Testis (tissue), 2 donors: ENCODE results near the gene WT1.

ENCODE experiments used
- POLR2A ChIP-seq: fragments of 450-650 bp; IDR thresholded peaks from one replicate; pipeline ENCODE4 v1.6.1; 2017; ENCODE audit warnings: antibody characterized with exemption, mild to moderate bottlenecking, moderate library complexity
- TF ChIP-seq, protein P1 (sequence below), 3 experiments: fragments of 450-650 bp in 2 of 3; fragments of 200-600 bp in 1 of 3; sonication (generic) in 1 of 3; IDR thresholded peaks; one replicate each; pipeline ENCODE4 v1.5.1; 2016 to 2019; ENCODE audit warnings: antibody characterized with exemption in 3 of 3, mild to moderate bottlenecking in 2 of 3, moderate library complexity in 1 of 3

DNA sequence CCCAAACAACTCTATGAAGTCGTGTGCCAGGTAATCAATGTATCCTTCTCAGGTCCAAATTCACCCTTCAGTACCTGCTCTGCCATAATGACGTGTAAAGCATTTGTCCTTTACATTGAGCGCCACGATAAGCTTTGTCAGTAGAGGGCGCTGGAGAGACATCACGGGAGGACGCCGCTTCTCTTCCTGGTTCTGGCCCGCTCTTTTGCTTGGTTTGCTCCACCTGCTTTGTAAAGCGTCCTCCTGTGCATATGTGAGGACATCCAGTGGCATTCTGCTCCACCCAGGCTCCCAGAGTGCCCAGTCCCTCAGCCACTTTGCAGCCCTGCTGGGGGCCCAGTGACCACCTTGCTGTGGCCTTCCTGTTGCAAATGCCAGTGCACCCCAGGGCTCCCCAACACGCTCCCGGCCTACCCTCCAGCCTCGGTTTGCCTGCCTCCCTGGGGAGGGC, 61.1 kb downstream of the WT1 start:
- no peak for TF ChIP-seq POLR2A
- TF ChIP-seq, protein P1, sequence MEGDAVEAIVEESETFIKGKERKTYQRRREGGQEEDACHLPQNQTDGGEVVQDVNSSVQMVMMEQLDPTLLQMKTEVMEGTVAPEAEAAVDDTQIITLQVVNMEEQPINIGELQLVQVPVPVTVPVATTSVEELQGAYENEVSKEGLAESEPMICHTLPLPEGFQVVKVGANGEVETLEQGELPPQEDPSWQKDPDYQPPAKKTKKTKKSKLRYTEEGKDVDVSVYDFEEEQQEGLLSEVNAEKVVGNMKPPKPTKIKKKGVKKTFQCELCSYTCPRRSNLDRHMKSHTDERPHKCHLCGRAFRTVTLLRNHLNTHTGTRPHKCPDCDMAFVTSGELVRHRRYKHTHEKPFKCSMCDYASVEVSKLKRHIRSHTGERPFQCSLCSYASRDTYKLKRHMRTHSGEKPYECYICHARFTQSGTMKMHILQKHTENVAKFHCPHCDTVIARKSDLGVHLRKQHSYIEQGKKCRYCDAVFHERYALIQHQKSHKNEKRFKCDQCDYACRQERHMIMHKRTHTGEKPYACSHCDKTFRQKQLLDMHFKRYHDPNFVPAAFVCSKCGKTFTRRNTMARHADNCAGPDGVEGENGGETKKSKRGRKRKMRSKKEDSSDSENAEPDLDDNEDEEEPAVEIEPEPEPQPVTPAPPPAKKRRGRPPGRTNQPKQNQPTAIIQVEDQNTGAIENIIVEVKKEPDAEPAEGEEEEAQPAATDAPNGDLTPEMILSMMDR (IDR thresholded peaks at IDR 0.05): peak; percentile 18 to 58 (median 36)
